Osteoblast (primary cell): ENCODE results near the gene KCND3. TPM values are rescaled to one million over a fixed set of nuclear protein-coding genes. Genes with fewer than 3 reads are reported as not detected.

Source experiments
- DNase-seq: peaks from one replicate; pipeline ENCODE4 v3.0.0; 2011; ENCODE audit warnings: low spot score, mixed read lengths; ENCODE audit not compliant: insufficient read length; ENCODE audit errors: missing footprints
- H2AFZ ChIP-seq: 2 replicates; pipeline ENCODE4 v1.6.0; 2011; ENCODE audit warnings: mild to moderate bottlenecking, low read length
- H3K27ac ChIP-seq: 2 replicates; pipeline ENCODE4 v1.5.1; 2011; ENCODE audit warnings: mild to moderate bottlenecking, low read depth, low read length, moderate library complexity
- H3K27me3 ChIP-seq: 2 replicates; pipeline ENCODE4 v1.6.0; 2012; ENCODE audit warnings: mild to moderate bottlenecking, control low read depth, inconsistent platforms, low read length, moderate library complexity; ENCODE audit not compliant: insufficient read depth
- H3K36me3 ChIP-seq: 2 replicates; pipeline ENCODE4 v1.5.1; 2011; ENCODE audit warnings: mild to moderate bottlenecking, low read length, control low read depth, moderate library complexity; ENCODE audit not compliant: insufficient read depth
- H3K4me1 ChIP-seq: 2 replicates; pipeline ENCODE4 v1.5.1; 2011; ENCODE audit warnings: mild to moderate bottlenecking, low read length, control low read depth, moderate library complexity; ENCODE audit not compliant: insufficient read depth
- H3K4me2 ChIP-seq: 2 replicates; pipeline ENCODE4 v1.6.0; 2011; ENCODE audit warnings: mild to moderate bottlenecking, low read length; ENCODE audit not compliant: insufficient read depth
- H3K4me3 ChIP-seq: fragments of 200-600 bp; sonication (generic); 3 replicates; pipeline ENCODE4 v1.5.1; 2012; ENCODE audit warnings: mild to moderate bottlenecking, low read length, inconsistent platforms; ENCODE audit not compliant: insufficient read depth
- H3K79me2 ChIP-seq: 2 replicates; pipeline ENCODE4 v1.6.0; 2012; ENCODE audit warnings: mild to moderate bottlenecking, low read length, control low read depth, inconsistent platforms; ENCODE audit not compliant: insufficient read depth
- H3K9me3 ChIP-seq: 2 replicates; pipeline ENCODE4 v1.5.1; 2011; ENCODE audit warnings: low read depth, low read length, control low read depth
- H4K20me1 ChIP-seq: 2 replicates; pipeline ENCODE4 v1.6.0; 2012; ENCODE audit warnings: mild to moderate bottlenecking, low read length, control low read depth; ENCODE audit not compliant: insufficient read depth
- total RNA-seq: library from RNA; depleted of rRNA; stranded (reverse); fragments of >200 nt; gene quantifications from 2 replicates; pipeline ENCODE4 v1.2.3, GENCODE V29; 2012
- TF ChIP-seq, protein P1 (sequence below): IDR thresholded peaks from 2 replicates; pipeline ENCODE4 v1.5.1; 2011; ENCODE audit warnings: mild to moderate bottlenecking, low read depth, low read length, moderate library complexity; ENCODE audit errors: extremely low read depth

The KCND3 gene
- total RNA-seq, 1 donor = 3.6 TPM

DNA sequence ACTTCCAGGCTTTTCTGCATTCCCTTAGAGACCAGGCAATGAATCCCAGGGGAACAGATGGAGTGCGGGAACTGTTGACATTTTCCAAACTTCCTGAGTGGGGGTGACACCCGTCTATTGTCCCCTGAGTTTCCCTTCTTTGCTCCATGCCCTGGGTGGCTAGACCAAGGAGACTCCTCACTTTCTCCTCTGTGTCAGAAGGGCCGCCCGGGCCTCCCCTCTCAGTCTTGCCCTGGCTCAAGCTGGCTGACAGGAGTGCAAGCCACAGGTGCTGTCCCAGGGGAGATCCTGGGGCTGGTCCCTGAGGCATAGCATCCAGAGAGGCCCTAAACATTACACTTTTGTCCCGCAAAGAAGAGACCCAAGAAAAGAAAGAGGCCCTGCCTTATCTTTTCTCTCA lies 170.9 kb downstream of the KCND3 start:
- Histone ChIP-seq H3K4me2 (no peak overlapping the region), H3K27ac (no peak overlapping the region), H3K79me2 (no peaks in the 10 kb centered on the region), H3K4me1 (no peaks in the 10 kb centered on the region), H2AFZ (no peak overlapping the region), H3K9me3 (no peaks in the 10 kb centered on the region), H3K27me3 (no peaks in the 10 kb centered on the region), H3K36me3 (no peaks in the 10 kb centered on the region), H4K20me1 (no peaks in the 10 kb centered on the region), H3K4me3 (no peak overlapping the region)
- TF ChIP-seq, protein P1, sequence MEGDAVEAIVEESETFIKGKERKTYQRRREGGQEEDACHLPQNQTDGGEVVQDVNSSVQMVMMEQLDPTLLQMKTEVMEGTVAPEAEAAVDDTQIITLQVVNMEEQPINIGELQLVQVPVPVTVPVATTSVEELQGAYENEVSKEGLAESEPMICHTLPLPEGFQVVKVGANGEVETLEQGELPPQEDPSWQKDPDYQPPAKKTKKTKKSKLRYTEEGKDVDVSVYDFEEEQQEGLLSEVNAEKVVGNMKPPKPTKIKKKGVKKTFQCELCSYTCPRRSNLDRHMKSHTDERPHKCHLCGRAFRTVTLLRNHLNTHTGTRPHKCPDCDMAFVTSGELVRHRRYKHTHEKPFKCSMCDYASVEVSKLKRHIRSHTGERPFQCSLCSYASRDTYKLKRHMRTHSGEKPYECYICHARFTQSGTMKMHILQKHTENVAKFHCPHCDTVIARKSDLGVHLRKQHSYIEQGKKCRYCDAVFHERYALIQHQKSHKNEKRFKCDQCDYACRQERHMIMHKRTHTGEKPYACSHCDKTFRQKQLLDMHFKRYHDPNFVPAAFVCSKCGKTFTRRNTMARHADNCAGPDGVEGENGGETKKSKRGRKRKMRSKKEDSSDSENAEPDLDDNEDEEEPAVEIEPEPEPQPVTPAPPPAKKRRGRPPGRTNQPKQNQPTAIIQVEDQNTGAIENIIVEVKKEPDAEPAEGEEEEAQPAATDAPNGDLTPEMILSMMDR = no peak
- no peak for DNase-seq

DNA sequence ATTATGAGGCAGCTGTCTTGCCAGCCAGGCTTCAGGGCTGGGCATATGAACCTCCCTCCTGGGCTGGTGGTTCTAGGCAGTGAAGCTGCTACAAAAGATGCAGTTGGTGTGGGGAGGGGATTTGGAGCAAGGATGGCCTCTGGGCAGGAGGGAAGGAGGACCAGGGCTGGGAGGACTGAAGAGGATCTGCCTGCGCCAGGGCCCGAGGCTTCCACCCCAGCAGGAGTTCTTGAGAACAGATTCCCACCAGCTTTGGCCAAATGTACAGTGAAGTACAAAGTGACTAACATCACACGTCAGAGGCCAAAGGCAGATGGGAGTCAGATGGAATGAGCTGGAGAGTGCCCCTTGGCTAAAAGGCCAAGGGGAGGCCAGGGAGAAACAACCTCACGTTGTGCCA lies 171.4 kb downstream of the KCND3 start:
- Histone ChIP-seq H3K4me1 (no peaks in the 10 kb centered on the region), H3K36me3 (no peaks in the 10 kb centered on the region), H3K4me3 (no peak overlapping the region), H3K4me2 (no peak overlapping the region), H3K27me3 (no peaks in the 10 kb centered on the region), H3K79me2 (no peaks in the 10 kb centered on the region), H3K27ac (no peak overlapping the region), H3K9me3 (no peaks in the 10 kb centered on the region), H4K20me1 (no peaks in the 10 kb centered on the region), H2AFZ (no peak overlapping the region)
- DNase-seq = no peak
- TF ChIP-seq, protein P1 = no peak

DNA sequence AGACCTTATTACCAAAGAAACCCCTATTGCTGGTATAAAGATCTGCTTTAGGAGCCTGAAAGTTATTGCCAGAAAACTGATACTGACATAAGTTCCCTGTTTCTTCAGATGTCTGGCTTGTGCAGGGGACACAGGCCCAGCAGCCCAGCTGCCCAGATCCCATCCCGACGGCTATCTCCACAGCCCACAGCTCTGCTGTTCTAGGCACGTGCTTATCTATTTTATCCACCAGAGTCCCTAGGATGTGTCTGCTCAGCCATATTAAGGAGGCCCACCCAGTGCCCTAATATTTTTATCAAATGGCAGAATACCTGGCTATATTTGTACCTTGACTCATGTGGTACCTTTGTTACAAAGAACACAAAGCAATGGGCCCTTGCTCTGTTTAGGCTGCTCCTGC lies 174.8 kb downstream of the KCND3 start:
- TF ChIP-seq, protein P1 = no peak
- H3K4me3 ChIP-seq = no peak overlapping the region
- H3K27me3 ChIP-seq = no peaks in the 10 kb centered on the region
- H3K9me3 ChIP-seq = no peaks in the 10 kb centered on the region
- no peaks in the 10 kb centered on the region for H3K79me2 ChIP-seq
- no peaks in the 10 kb centered on the region for H3K36me3 ChIP-seq
- no peak overlapping the region for H2AFZ ChIP-seq
- no peak for DNase-seq
- no peak overlapping the region for H3K27ac ChIP-seq
- no peaks in the 10 kb centered on the region for H3K4me1 ChIP-seq
- no peaks in the 10 kb centered on the region for H4K20me1 ChIP-seq
- no peak overlapping the region for H3K4me2 ChIP-seq

DNA sequence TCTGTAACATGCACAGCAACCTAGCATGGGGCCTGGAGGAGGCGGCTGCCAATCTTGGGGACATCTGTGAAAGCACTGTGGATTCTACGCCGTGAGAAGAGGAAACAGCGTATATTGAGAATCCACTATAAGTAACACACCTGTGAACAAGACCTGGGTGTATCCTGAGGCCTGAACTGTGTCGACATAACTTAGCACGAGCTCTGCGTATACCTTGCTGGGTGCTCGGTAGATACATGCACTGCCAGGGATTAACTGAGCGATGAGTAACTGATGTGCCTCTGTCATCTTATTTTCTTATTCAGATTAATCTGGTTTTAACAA lies 175.2 kb downstream of the KCND3 start:
- no peaks in the 10 kb centered on the region for H4K20me1 ChIP-seq
- H3K27ac ChIP-seq = no peak overlapping the region
- H3K79me2 ChIP-seq = no peaks in the 10 kb centered on the region
- H3K4me3 ChIP-seq = no peak overlapping the region
- no peaks in the 10 kb centered on the region for H3K4me1 ChIP-seq
- no peak overlapping the region for H2AFZ ChIP-seq
- no peak for DNase-seq
- no peaks in the 10 kb centered on the region for H3K27me3 ChIP-seq
- H3K36me3 ChIP-seq = no peaks in the 10 kb centered on the region
- H3K9me3 ChIP-seq = no peaks in the 10 kb centered on the region
- TF ChIP-seq, protein P1 = no peak
- H3K4me2 ChIP-seq = no peak overlapping the region
